Loucy (cell line): ENCODE measurements around the gene EXOC2.

Source experiments
- H2AFZ ChIP-seq: fragments of 200-600 bp; sonication (generic); 2 replicates; pipeline ENCODE4 v1.6.0; 2016; ENCODE audit warnings: antibody characterized with exemption, mild to moderate bottlenecking, low read length, moderate library complexity
- H3F3A ChIP-seq: fragments of 200-600 bp; 2 replicates; pipeline ENCODE4 v1.6.0; 2016; ENCODE audit warnings: antibody characterized with exemption, low read depth, mild to moderate bottlenecking
- H3K27me3 ChIP-seq: fragments of 200-600 bp; sonication (generic); 2 replicates; pipeline ENCODE4 v1.6.1; 2014; ENCODE audit warnings: low read length, mild to moderate bottlenecking; ENCODE audit not compliant: insufficient read depth, poor library complexity, severe bottlenecking
- H3K36me3 ChIP-seq: fragments of 200-600 bp; sonication (generic); 2 replicates; pipeline ENCODE4 v1.6.1; 2016; ENCODE audit warnings: low read length; ENCODE audit not compliant: insufficient read depth
- H3K4me1 ChIP-seq: fragments of 200-600 bp; sonication (generic); 2 replicates; pipeline ENCODE4 v1.5.1; 2014; ENCODE audit warnings: low read length, mild to moderate bottlenecking; ENCODE audit not compliant: insufficient read depth, poor library complexity, severe bottlenecking
- H3K4me2 ChIP-seq: fragments of 200-600 bp; sonication (generic); 2 replicates; pipeline ENCODE4 v1.6.0; 2014; ENCODE audit warnings: antibody characterized with exemption, low read length, low read depth, mild to moderate bottlenecking; ENCODE audit not compliant: poor library complexity, severe bottlenecking
- H3K4me3 ChIP-seq: fragments of 200-600 bp; sonication (generic); 2 replicates; pipeline ENCODE4 v1.5.1; 2014; ENCODE audit warnings: low read length, mild to moderate bottlenecking, mixed read lengths; ENCODE audit not compliant: poor library complexity, severe bottlenecking
- H3K79me2 ChIP-seq: fragments of 200-600 bp; sonication (generic); 2 replicates; pipeline ENCODE4 v1.6.1; 2014; ENCODE audit warnings: low read length; ENCODE audit not compliant: insufficient read depth
- H3K9ac ChIP-seq: fragments of 200-600 bp; sonication (generic); 2 replicates; pipeline ENCODE4 v1.6.0; 2014; ENCODE audit warnings: mild to moderate bottlenecking, low read depth, low read length, moderate library complexity; ENCODE audit not compliant: poor library complexity, severe bottlenecking
- H3K9me2 ChIP-seq: fragments of 200-600 bp; sonication (generic); replicated peaks from 2 replicates; pipeline ENCODE4 v1.6.1; 2016; ENCODE audit warnings: low read depth, low read length, mixed read lengths
- H3K9me3 ChIP-seq: fragments of 200-600 bp; sonication (generic); 2 replicates; pipeline ENCODE4 v1.6.1; 2014; ENCODE audit warnings: mild to moderate bottlenecking, antibody characterized with exemption, low read length, low read depth; ENCODE audit not compliant: insufficient read depth
- H4K20me1 ChIP-seq: fragments of 200-600 bp; sonication (generic); 2 replicates; pipeline ENCODE4 v1.6.0; 2014; ENCODE audit warnings: antibody characterized with exemption, low read length, mild to moderate bottlenecking; ENCODE audit not compliant: insufficient read depth, poor library complexity, severe bottlenecking
- EZH2phosphoT487 ChIP-seq: fragments of 200-600 bp; IDR thresholded peaks from 2 replicates; pipeline ENCODE4 v1.6.1; 2018; ENCODE audit warnings: antibody characterized with exemption, mild to moderate bottlenecking, moderate library complexity, borderline replicate concordance
- TF ChIP-seq, protein P1 (sequence below): fragments of 200-600 bp; sonication (generic); conservative IDR thresholded peaks from 2 replicates; pipeline ENCODE4 v1.5.1; 2014; ENCODE audit warnings: mild to moderate bottlenecking, antibody characterized with exemption, low read length

The EXOC2 gene

DNA sequence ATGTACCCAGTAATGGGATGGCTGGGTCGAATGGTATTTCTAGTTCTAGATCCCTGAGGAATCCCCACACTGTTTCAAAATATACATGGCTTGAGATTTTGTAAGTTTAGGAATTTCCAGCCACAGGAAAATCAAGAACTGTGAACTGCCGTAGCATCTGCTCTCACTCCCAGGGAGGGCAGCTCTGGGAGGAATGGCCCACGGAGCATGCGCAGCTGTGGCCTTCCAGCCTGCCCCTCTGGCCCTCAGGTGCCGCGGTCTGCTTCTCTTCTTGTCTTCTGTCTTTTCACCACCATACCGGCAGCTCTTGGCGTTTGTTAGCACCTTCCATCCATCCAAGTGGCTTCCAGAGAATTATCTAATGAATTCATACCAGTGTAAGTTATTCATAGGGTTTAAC, 19.9 kb upstream of the EXOC2 start:
- TF ChIP-seq, protein P1, sequence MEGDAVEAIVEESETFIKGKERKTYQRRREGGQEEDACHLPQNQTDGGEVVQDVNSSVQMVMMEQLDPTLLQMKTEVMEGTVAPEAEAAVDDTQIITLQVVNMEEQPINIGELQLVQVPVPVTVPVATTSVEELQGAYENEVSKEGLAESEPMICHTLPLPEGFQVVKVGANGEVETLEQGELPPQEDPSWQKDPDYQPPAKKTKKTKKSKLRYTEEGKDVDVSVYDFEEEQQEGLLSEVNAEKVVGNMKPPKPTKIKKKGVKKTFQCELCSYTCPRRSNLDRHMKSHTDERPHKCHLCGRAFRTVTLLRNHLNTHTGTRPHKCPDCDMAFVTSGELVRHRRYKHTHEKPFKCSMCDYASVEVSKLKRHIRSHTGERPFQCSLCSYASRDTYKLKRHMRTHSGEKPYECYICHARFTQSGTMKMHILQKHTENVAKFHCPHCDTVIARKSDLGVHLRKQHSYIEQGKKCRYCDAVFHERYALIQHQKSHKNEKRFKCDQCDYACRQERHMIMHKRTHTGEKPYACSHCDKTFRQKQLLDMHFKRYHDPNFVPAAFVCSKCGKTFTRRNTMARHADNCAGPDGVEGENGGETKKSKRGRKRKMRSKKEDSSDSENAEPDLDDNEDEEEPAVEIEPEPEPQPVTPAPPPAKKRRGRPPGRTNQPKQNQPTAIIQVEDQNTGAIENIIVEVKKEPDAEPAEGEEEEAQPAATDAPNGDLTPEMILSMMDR, result no peak
- no peak for TF ChIP-seq EZH2phosphoT487
- peaks cover 52% of the 10 kb centered on the region for H3K4me1 ChIP-seq
- 0 out of 2 replicates have a peak, but pooled peaks cover 4% of the 10 kb centered on the region for H3F3A ChIP-seq
- H3K9me2 ChIP-seq, result no peaks in the 10 kb centered on the region
- H4K20me1 ChIP-seq, result no peaks in the 10 kb centered on the region
- no peaks in the 10 kb centered on the region for H3K27me3 ChIP-seq
- no peak overlapping the region for H3K4me3 ChIP-seq
- no peak overlapping the region for H2AFZ ChIP-seq
- no peaks in the 10 kb centered on the region for H3K79me2 ChIP-seq
- no peaks in the 10 kb centered on the region for H3K9me3 ChIP-seq
- no peaks in the 10 kb centered on the region for H3K36me3 ChIP-seq
- H3K4me2 ChIP-seq, result no peak overlapping the region
- no peak overlapping the region for H3K9ac ChIP-seq

DNA sequence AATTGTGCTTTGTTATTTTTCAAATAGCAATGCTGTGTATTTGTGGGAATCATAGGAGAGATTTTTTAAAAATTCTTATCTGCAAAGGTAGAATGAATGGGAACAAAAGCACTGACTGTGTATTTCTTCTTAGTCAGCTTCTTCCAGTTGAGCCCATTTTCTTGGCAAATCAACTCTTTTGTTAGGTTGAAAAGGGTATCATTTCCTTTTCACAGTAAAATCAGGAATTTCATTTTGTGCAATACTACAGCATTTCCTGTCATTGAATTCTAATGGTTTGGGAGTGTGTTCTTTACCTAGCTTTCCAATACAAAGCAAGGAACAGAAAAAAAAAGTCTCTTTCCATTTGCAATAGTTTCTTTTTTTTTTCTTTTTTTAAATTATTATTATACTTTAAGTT, 19.0 kb upstream of the EXOC2 start:
- Histone ChIP-seq H3K9me2 (no peaks in the 10 kb centered on the region), H3K4me1 (peaks cover 52% of the 10 kb centered on the region), H2AFZ (peak overlapping the region; percentile 96), H3K79me2 (no peaks in the 10 kb centered on the region), H3K9ac (peak overlapping the region; percentile 82), H4K20me1 (no peaks in the 10 kb centered on the region), H3F3A (0 out of 2 replicates have a peak, but pooled peaks cover 4% of the 10 kb centered on the region), H3K9me3 (no peaks in the 10 kb centered on the region), H3K27me3 (no peaks in the 10 kb centered on the region), H3K4me3 (peak overlapping the region; percentile 85), H3K36me3 (no peaks in the 10 kb centered on the region), H3K4me2 (peak overlapping the region; percentile 67)
- no peak for TF ChIP-seq EZH2phosphoT487
- TF ChIP-seq, protein P1, result no peak

- Histone ChIP-seq H3F3A (0 out of 2 replicates have a peak, but pooled peaks cover 4% of the 10 kb centered on the region), H3K27me3 (no peaks in the 10 kb centered on the region), H3K9me2 (no peaks in the 10 kb centered on the region), H3K9ac (peak overlapping the region; percentile 82), H3K4me1 (peaks cover 46% of the 10 kb centered on the region), H3K9me3 (no peaks in the 10 kb centered on the region), H3K4me2 (peak overlapping the region; percentile 67), H3K4me3 (peak overlapping the region; percentile 85), H4K20me1 (no peaks in the 10 kb centered on the region), H2AFZ (peak overlapping the region; percentile 96), H3K36me3 (no peaks in the 10 kb centered on the region), H3K79me2 (no peaks in the 10 kb centered on the region)
- no peak for TF ChIP-seq EZH2phosphoT487
- TF ChIP-seq, protein P1, result no peak
Measured at GRCh38 chr6:710601-711571, 17.9 kb upstream of the EXOC2 start.
